Activated CD8-positive, alpha-beta memory T cell treated with anti-CD3 and anti-CD28 coated beads, Interleukin-2, amount 50 U/mL, for 1 hour (primary cell): ENCODE measurements around the gene TCFL5.

Experiments used
- DNase-seq: peaks from one replicate; pipeline ENCODE4 v3.0.0-alpha.2; 2020; ENCODE audit errors: extremely low read depth

Gene TCFL5

DNA sequence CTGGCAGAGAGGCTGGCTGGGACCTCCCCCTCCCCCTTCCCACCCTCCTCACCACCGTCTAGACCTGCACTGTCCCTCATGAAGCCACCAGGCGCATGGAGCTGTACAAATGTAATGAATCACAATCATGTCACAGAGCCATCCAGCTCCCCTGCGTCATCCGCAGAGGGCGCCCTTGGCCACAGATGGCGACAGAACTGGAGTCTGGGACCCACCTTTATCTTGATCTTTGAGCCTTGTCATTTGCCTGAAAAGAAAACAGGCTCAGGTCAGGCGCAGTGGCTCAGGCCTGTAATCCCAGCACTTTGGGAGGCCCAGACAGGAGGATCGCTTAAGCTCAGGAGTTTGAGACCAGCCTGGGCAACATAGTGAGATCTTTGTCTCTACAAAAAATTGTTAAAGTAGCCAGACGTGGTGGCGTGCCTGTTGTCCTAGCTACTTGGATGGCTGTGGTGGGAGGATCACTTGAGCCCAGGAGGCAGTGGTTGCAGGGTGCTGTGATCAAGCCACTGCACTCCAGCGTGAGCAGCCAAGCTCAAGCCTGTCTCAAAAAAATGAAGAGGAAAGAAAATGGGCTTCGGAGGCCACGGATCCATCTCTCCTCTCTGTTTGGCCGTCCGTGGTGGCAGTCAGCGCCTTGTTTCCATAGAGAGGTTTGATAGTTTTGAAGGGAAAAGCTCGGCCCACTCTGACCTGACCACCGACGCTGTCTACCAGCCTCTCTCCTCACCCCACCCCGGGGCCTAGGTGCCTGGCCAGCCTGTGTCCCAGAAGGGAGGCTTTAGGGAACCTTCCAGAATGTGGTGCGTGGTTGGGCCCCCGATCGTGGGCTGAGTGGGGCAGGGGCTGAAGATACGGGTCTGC is 38.6 kb downstream of the TCFL5 start:
- DNase-seq: no peak

DNA sequence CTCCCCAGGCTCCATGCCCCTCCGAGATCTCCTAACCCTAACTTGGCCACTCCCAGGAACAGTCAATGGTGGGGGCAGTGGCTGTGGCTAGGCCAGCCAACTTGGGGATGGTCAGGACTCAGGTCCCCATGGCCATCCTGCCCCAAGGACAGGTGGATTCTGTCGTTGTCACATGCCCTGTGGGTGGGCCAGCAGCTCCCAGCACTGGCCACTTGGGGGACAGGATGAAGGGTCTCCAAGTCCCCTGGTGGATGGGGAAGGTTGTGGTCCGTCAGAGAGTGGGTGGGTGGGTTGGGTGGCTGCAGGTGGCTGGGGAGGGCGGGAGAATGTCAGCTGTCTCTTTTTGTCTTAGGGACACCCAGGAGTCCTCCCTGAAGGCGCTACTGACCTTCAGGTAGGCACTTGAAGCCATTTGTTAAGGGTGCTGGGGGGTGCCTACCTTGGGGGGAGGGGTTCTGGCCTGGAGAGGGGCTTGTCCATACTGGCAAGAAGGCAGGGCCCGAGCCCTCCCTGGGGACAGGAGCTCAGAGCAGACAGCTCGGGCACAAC is 39.3 kb downstream of the TCFL5 start:
- DNase-seq: no peak

DNA sequence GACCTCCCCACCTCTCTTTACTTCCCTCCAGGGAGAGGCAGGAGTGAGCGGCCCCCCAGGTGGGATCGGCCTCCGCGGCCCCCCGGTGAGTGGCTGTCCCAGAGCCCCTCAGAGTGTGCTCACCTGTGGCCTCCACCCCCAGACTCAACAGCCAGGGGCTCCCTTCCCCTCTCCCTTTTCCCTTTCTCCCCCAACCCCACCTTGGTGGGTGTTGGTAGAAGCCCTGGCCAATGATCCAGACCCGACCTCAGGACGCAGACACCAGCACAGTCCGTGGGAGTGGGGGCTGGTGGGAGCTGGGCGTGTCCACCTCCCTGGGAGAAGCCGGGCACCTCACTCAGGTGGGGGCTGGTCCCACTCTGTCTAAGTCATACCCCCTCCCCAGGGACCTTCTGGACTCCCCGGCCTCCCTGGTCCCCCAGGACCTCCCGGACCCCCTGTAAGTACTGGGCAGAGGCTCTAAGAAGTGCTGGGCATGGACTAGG is 39.9 kb downstream of the TCFL5 start:
- DNase-seq: no peak

DNA sequence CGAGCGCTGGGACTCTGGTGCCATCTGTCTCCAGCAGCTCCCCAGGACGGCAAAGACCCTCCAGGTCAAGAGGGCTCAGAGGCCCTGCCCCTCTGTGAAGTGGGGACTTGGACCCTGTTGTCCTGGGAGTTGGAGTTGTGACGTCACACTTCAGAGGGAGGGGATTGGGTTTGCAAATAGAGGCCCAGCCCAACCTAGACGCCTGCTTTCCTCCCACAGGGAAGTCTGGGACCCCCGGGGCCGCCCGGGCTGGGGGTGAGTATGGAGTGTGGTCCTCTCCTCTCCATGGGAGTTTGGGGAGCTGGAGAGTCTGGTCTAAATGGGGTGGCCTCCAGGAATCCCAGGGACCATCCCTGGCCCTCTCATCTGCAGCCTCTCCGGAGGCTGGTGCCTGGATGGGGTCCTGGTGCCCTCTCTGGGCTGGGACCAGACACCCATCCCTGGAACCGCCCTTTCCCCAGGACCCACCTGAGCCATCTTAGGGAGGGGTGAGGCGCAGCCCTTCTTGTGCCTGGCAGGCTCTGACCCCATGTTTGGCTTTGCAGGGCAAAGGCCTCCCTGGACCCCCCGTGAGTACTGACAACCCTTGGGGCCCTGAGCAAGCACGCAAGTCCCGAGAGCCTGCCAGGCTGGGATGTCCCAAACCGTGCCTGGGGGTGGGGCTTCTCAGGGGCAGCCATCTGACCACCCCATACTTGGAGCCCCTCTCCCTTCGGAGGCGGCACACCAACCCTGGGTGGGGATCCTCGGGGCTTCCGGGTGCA is 40.5 kb downstream of the TCFL5 start:
- DNase-seq: no peak

DNA sequence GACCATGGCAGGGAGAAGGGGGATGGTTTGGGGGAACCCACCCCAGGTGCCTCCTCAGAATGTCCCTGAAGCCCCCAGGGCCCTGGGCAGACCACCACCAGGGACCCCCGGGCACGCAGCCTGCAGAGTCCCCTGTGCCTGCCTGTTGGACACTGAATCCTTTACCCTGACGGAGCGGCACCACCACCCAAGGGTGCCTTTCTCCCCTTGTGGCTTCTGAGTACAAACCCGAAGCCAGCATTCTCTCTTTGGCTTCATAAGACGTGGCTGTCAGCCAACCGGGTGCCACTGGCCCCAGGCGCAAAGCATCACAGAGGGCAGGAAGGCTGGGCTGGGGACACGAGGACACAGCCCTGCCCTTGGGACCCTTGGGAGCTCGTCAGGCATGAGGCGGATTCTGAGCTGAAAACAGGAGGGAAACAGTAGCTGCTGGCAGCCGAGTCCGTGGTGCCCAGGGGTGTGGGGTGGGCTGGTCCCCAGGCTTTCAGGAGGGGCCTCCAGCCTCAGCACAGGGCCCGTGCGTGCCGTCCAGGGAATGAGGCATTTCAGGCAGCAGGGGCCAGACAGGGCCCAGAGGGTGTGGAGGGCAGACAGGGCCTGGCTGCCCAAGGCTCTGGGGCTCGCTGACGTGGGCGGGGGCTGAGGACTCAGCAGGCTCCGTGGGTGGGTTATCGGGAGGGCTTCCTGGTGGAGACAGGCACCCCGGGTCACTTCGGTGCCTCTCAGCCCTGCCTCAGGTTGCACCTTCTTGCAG is 41.2 kb downstream of the TCFL5 start:
- no peak for DNase-seq

DNA sequence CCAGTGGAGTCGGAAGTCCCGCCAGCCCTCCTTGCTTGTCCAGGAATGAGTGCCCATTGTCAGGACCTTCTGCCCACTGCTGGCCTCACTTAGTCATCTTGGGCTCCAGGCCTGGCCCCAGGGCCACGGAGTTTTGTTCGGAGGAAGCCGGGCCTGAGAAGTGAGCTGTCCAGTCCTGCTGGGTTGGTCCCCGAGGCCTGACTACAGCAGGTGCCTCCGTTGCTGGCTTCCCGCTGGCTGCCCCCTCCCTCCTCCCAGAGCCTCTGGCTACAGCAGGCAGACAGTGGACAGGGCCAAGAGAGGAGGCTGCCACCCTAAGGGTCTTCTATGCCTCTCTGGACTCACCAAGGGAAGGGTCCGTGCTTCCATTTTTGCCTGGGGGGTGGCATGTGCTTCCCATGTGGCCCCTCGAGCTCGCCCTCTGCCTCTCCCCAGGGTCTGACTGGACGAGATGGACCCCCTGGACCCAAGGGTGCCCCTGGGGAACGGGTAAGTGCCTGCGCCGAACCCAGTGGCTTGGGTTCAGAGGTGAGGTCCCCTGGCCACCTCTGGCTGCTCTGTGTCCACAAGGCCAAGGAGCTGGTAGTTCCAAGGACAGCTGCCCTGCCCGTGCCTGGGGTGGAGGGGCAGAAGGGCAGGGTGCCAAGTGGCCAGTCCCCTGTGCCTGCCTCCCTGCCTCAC is 42.0 kb downstream of the TCFL5 start:
- DNase-seq: no peak

DNA sequence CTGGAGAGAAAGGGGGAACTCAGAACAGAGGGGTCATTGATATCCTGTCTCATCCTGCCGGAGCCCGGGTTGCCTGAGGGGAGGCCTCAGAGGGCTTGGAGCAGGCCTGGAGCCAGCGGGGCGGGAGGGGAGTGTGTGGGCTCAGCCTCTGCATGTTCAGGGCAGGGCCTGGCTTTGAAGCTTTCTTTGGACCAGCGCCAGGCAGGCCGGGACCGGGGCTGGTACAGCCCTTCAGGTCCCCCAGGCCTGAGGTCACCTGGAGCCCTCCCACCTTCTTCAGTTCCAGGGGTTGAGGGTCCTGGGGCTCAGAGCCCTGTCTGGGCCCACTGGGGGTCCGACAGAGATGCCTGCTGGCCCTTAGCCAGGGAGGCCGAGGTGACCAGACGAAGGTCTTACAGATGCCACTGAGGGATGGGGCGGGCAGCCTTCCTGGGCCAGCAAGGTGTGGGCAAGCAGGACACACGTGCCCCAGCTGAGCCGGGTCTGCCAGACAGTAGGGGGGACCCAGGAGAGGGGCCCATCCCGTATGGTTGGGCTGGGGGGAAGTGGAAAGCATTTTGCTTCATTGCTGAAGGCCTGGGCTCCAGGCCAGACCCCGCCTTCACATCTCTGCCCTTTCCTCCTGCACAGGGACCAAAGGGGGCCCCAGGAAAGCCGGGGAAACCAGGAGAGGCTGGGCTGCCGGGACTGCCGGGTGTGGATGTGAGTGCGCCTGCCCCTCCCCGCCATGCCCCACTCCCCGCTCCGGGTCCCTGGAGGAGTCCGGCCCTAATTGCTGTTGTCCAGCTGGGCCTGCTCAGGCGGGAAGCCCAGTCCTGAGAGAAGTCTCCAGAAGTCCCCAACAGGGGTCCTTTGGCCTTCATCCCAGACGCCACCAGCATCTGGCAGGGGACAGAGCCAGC is 42.8 kb downstream of the TCFL5 start:
- no peak for DNase-seq

DNA sequence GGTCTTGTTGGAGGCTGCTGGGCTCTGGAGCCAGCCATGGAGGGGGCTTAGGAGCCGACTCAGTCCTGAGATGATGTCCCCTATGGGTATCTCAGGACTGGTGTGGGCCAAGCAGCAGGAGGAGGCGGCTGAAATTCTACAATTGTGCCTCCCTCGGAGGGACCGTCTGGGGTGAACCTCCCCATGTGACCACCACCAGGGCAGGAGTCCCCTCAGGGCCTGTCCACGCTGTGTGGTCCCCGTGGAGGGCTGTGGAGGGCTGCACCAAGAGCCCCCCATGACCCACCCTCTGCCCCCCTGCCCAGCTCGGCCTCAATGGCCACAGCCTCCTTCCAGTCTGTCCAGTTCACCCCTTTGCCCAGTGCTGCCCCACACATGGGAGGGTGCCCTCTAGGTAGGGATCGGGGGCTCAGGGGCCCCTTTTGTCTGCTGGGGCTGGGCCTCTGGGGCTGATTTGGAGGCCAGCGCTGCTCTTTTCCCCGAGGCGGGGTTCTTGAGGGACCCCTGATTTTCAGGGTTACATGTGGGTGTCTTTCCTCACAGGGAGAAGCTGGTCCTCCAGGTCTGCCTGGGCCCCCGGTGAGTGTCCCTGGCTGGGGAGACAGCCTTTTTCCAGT is 43.5 kb downstream of the TCFL5 start:
- DNase-seq: no peak

DNA sequence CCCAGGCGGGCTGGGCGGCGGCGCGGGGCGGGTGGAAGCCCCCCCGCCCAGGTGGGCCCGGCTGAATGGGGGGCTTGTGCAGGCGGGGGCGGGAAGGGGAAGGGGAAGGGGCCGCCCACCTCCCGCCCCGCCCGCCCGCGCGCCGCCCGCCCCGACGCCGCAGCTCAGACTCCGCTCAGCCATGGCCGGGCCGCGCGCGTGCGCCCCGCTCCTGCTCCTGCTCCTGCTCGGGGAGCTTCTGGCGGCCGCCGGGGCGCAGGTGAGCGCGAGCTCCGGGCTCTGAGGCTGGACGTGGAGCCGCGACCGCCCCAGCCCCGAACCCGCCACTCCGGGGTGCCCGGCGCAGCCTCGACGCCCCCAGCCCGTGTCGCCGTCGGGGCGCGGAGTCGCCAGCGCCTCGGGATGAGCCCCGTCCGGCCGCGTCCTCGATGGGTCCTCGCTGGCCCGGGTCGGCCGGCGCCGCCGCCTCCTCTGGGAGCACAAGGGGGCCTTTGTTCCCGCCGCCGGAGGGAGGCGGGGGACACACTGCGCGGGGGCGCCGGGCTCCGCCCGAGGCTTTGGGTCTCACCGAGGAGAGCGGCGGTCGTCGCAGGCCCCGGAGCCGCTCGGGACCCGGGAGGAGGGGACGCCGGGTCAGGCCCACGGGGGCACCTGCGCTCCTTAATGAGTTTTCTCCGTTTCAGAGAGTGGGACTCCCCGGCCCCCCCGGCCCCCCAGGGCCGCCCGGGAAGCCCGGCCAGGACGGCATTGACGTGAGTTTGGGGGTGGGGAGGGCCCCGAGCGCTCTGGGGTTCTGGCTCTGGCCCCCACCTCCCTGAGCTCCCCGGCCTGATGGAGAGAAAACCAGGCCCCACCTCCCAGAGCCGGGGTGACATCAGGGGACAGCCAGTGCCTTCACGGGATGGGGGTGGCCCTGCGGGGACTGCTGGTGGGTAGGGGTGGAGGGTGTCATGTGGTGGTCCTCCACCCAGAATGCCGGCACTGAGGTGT is 44.4 kb downstream of the TCFL5 start, which contains the start of gene COL9A3:
TSS of gene COL9A3 (plus strand) at position 167 of the 990 bp plus-strand sequence. CDS start at position 182, 15 bp downstream.
- DNase-seq: no peak

DNA sequence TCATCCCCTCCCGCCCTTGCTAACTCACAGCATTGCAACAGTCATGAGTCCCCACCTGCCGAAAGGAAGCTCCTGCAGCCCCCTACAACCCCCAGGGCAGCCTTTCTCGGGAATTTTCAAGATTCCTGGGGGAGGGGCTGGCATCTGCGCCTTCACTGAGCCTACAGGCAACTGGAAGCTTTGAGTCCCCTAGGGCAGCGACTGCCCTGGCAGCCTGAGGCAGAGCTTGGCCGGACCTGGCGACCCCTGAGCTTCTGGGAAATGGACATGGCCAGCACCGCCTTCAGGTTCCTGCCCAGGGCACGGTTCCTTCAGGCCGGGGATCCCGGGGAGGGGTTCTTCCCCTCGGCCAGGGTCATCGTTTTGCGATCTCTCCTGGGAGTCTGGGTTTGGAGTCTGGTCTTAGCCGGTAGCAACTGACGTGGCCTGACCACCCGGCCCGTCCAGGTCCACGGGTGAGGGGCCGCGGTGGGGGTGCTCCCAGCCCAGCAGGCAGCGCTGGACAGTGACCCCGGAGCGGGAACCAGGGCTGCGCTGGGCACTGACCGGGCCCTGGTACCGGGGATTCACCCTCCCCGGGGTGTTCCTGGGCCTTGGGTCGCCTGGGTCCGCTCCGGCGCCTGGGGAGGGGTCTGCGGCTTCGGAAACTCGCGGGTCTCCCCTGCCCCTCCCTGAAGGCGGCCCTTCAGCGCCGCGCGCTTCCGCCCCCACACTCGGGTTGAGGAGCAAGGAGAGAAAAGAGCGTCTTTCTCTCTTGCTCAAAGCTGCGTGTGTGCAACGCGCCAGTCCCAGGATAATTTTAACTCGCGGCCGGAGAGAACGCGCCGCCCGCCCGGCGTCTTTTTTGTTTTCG is 45.4 kb downstream of the TCFL5 start:
- no peak for DNase-seq

DNA sequence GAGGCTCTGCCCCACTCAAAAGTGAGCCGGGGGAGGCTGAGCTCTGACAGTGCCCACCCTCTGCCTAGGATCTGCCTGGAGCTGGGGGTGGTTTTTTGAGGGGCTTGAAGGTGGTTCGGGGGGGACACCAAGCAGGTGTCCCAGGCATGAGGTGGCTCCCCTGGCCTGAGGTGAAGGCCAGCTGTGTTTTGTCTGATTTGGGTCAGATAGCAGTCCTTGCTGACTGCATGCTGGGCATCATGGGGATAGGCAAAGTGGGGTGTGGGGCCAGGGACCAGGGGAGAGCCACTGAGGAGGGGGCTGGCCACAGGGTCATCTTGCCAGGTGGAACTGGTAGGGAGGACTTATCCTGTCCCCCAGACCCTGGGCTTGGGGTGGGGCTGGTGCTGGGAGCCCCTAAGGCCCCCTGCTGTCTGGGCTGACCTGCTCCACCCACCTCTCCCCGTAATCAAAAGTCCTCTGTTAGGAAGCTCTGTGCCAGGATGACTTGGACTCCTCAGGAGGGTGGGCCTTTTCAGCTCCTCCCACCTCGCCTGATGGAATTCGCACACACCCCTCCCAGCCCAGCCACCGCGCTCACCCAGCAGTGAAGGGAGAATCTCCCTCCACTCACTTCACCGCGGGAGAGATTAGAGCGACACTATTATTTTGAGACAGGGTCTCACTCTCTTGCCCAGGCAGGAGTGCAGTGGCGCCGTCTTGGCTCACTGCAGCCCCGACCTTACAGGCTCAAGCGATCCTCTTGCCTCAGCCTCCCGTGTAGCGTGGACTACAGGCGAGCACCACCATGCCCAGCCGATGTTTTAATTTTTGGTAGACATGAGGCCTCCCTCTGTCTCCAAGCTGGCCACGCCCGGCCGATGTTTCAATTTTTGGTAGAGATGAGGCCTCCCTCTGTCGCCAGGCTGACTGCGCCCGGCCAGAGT is 46.3 kb downstream of the TCFL5 start:
- no peak for DNase-seq

DNA sequence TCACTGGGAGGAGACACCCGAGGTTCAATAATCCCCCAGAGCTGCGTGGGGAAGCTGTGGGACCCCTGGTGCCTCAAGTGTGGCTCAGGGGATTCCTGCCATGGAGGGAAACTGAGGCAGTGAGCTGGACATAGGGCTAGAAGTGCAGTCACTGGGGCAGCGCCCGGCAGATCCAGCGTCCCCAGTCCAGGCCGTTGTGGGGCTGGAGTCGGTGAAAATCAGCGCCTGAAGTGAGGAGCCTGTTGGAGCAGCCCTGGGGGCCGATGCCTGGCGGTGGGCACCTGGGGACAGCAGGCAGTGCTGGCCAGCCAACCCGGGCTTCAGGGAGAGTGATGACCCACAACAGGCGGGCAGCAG is 46.9 kb downstream of the TCFL5 start:
- DNase-seq: no peak

DNA sequence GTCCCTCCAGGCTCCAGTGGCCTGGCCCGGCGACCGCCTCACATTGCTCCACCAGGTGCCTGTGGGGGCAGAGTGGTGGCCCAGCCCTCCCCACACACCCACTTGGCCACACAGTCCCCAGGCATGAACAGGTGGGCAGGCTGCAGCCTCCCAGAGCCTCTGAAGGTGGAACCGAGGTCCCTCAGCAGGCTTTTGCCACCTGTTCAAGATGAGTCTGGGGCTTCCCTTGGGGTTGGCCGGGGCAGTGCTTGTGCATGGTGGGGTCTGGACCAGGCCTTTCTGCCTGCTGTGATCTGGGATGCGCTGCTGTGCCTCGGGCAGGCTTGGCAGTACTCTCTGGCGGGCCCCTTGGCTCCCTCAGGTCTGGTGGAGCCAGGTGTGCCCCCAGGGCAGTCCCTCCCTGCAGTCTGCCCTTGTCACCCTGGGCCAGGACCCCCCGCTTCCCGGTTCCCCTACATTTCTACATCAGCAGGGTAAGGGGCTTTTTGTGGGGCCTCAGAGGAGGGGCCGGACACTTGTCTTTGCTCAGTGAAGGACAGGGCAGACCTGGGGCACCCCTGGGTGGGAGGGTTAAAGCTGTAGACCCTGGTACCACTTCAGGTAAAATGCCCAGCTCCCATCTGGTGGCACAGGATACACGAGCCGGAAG is 47.4 kb downstream of the TCFL5 start:
- DNase-seq: no peak

DNA sequence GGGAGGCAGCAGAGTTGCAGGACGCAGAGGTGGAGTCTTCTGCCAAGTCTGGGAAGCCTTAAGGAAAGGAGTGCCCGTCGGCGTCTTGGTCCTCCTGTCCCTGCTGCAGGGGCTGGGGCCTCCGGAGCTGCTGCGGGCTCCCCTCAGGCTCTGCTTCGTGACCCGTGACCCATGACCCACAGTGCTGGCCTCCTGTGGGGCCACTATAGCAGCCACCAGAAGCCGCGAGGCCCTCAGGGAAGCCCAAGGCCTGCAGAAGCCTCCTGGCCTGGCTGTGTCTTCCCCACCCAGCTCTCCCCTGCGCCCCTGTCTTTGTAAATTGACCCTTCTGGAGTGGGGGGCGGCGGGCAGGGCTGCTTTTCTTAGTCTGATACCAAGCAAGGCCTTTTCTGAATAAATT is 48.0 kb downstream of the TCFL5 start:
- no peak for DNase-seq

DNA sequence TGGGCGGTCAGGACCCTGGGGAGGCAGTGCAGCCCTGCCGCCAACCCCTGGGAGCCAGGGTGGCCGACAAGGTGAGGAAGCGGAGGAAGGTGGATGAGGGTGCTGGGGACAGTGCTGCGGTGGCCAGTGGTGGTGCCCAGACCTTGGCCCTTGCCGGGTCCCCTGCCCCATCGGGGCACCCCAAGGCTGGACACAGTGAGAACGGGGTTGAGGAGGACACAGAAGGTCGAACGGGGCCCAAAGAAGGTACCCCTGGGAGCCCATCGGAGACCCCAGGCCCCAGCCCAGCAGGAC is 48.8 kb downstream of the TCFL5 start:
- no peak for DNase-seq

DNA sequence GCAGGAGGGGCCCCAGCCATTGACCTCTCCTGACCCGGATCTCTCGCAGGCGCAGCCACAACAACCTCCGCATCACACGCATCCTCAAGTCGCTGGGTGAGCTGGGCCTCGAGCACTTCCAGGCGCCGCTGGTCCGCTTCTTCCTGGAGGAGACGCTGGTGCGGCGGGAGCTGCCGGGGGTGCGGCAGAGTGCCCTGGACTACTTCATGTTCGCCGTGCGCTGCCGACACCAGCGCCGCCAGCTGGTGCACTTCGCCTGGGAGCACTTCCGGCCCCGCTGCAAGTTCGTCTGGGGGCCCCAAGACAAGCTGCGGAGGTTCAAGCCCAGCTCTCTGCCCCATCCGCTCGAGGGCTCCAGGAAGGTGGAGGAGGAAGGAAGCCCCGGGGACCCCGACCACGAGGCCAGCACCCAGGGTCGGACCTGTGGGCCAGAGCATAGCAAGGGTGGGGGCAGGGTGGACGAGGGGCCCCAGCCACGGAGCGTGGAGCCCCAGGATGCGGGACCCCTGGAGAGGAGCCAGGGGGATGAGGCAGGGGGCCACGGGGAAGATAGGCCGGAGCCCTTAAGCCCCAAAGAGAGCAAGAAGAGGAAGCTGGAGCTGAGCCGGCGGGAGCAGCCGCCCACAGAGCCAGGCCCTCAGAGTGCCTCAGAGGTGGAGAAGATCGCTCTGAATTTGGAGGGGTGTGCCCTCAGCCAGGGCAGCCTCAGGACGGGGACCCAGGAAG is 49.3 kb downstream of the TCFL5 start:
- no peak for DNase-seq
